WERI-Rb-1 (cell line): Measurements from ENCODE around the gene ABLIM3.

Experiments
- DNase-seq: peaks from one replicate; pipeline ENCODE4 v3.0.0-alpha.2; 2020
- H3K27ac ChIP-seq: fragments of 250-450 bp; sonication (Bioruptor Pico); 2 replicates; pipeline ENCODE4 v1.5.1; 2020; ENCODE audit warnings: mild to moderate bottlenecking, moderate library complexity
- H3K27me3 ChIP-seq: fragments of 250-450 bp; sonication (Bioruptor Pico); 2 replicates; pipeline ENCODE4 v1.5.1; 2021; ENCODE audit warnings: mild to moderate bottlenecking, low read depth, moderate library complexity; ENCODE audit not compliant: insufficient read depth, severe bottlenecking
- H3K36me3 ChIP-seq: fragments of 250-450 bp; sonication (Bioruptor Pico); 2 replicates; pipeline ENCODE4 v1.5.1; 2020; ENCODE audit warnings: mild to moderate bottlenecking, moderate library complexity
- H3K4me3 ChIP-seq: 2 replicates; pipeline ENCODE4 v1.5.1; 2011; ENCODE audit warnings: low read depth, mild to moderate bottlenecking, control low read depth, low read length
- H3K9me3 ChIP-seq: fragments of 250-450 bp; sonication (Bioruptor Pico); 2 replicates; pipeline ENCODE4 v1.5.1; 2021; ENCODE audit warnings: mild to moderate bottlenecking, moderate library complexity; ENCODE audit not compliant: severe bottlenecking
- CTCF ChIP-seq: IDR thresholded peaks from 2 replicates; pipeline ENCODE4 v1.5.1; 2011; ENCODE audit warnings: low read depth, mild to moderate bottlenecking, control low read depth, inconsistent platforms, low read length

The ABLIM3 gene

GRCh38 chr5:149273237-149273636, 131.9 kb downstream of the ABLIM3 start:
- Histone ChIP-seq H3K27me3 (peaks cover 45% of the 10 kb centered on the region), H3K9me3 (peaks cover 7% of the 10 kb centered on the region), H3K36me3 (no peaks in the 10 kb centered on the region), H3K4me3 (no peak overlapping the region), H3K27ac (no peak overlapping the region)
- no peak for DNase-seq
- TF ChIP-seq CTCF: no peak

GRCh38 chr5:149273950-149274349, 132.7 kb downstream of the ABLIM3 start:
- peaks cover 52% of the 10 kb centered on the region for H3K27me3 ChIP-seq
- H3K9me3 ChIP-seq: no peaks in the 10 kb centered on the region
- H3K36me3 ChIP-seq: no peaks in the 10 kb centered on the region
- no peak for DNase-seq
- no peak overlapping the region for H3K4me3 ChIP-seq
- no peak for TF ChIP-seq CTCF
- H3K27ac ChIP-seq: no peak overlapping the region

GRCh38 chr5:149274939-149275338, 133.6 kb downstream of the ABLIM3 start:
- no peak overlapping the region for H3K4me3 ChIP-seq
- no peak for TF ChIP-seq CTCF
- no peak for DNase-seq
- H3K9me3 ChIP-seq: no peaks in the 10 kb centered on the region
- no peaks in the 10 kb centered on the region for H3K36me3 ChIP-seq
- H3K27ac ChIP-seq: no peak overlapping the region
- H3K27me3 ChIP-seq: peaks cover 48% of the 10 kb centered on the region

- Histone ChIP-seq H3K27me3 (peaks cover 31% of the 10 kb centered on the region), H3K9me3 (no peaks in the 10 kb centered on the region), H3K36me3 (no peaks in the 10 kb centered on the region), H3K27ac (no peak overlapping the region), H3K4me3 (no peak overlapping the region)
- DNase-seq: no peak
- TF ChIP-seq CTCF: no peak
These were observed 136.5 kb downstream of the ABLIM3 start for GRCh38 chr5:149277801-149278200.

- DNase-seq: no peak
- TF ChIP-seq CTCF: no peak
- H3K36me3 ChIP-seq: no peaks in the 10 kb centered on the region
- peaks cover 27% of the 10 kb centered on the region for H3K27me3 ChIP-seq
- H3K27ac ChIP-seq: no peak overlapping the region
- no peak overlapping the region for H3K4me3 ChIP-seq
- H3K9me3 ChIP-seq: no peaks in the 10 kb centered on the region
These were observed 137.3 kb downstream of the ABLIM3 start for GRCh38 chr5:149278451-149279210.

GRCh38 chr5:149279661-149280060, 138.4 kb downstream of the ABLIM3 start:
- H3K9me3 ChIP-seq: no peaks in the 10 kb centered on the region
- no peaks in the 10 kb centered on the region for H3K36me3 ChIP-seq
- no peak for DNase-seq
- H3K27me3 ChIP-seq: peaks cover 28% of the 10 kb centered on the region
- no peak overlapping the region for H3K4me3 ChIP-seq
- TF ChIP-seq CTCF: no peak
- H3K27ac ChIP-seq: no peak overlapping the region
